Activated CD4-positive, alpha-beta T cell treated with anti-CD3 and anti-CD28 coated beads, Interleukin-2, Interleukin-4, amounts not matched to agents 100 ng/mL and 50 ng/mL, durations not matched to agents 16 hours and 8 hours (primary cell): ENCODE measurements around the gene NDC1.
A peak's percentile ranks its signal among the peaks of the same experiment; 100 is the strongest.

Source experiments
- DNase-seq: peaks from one replicate; pipeline ENCODE4 v3.0.0-alpha.2; 2020; ENCODE audit warnings: low spot score

The NDC1 gene

GRCh38 chr1:53731043-53731600, 107.0 kb downstream of the NDC1 start:
- DNase-seq = no peak

GRCh38 chr1:53730224-53730865, 107.8 kb downstream of the NDC1 start:
- DNase-seq = no peak

- DNase-seq = no peak
Observed at GRCh38 chr1:53729456-53730223, 108.5 kb downstream of the NDC1 start.

GRCh38 chr1:53728702-53729455, 109.2 kb downstream of the NDC1 start:
- DNase-seq = no peak

- no peak for DNase-seq
Observed at GRCh38 chr1:53728196-53728595, 109.9 kb downstream of the NDC1 start.

- no peak for DNase-seq
Observed at GRCh38 chr1:53727461-53728092, 110.5 kb downstream of the NDC1 start.

GRCh38 chr1:53726009-53726600, 112.0 kb downstream of the NDC1 start:
- no peak for DNase-seq

- no peak for DNase-seq
Observed at GRCh38 chr1:53725238-53725689, 112.8 kb downstream of the NDC1 start.

- DNase-seq = no peak
Observed at GRCh38 chr1:53722025-53722424, 116.1 kb downstream of the NDC1 start.

GRCh38 chr1:53721088-53721487, 117.0 kb downstream of the NDC1 start:
- DNase-seq = no peak

GRCh38 chr1:53719469-53719868, 118.6 kb downstream of the NDC1 start:
- no peak for DNase-seq

GRCh38 chr1:53718443-53718842, 119.7 kb downstream of the NDC1 start:
- DNase-seq = no peak

GRCh38 chr1:53717025-53717804, 120.9 kb downstream of the NDC1 start:
- no peak for DNase-seq

- DNase-seq = no peak
Observed at GRCh38 chr1:53716150-53716549, 121.9 kb downstream of the NDC1 start.

GRCh38 chr1:53715478-53715877, 122.6 kb downstream of the NDC1 start:
- DNase-seq = peak; percentile 10
